OCI-LY3 (cell line): ENCODE measurements around the gene NUP188.

ENCODE experiments used
- CTCF ChIP-seq: fragments of 200-600, 300-600 bp; sonication (generic); IDR thresholded peaks from 2 replicates; pipeline ENCODE4 v1.5.1; 2014; ENCODE audit warnings: antibody characterized with exemption, low read length, low read depth
- EZH2phosphoT487 ChIP-seq: fragments of 200-600 bp; shearing (Covaris generic); IDR thresholded peaks from 2 replicates; pipeline ENCODE4 v1.6.1; 2018; ENCODE audit warnings: antibody characterized with exemption, mixed run types, low read depth

GRCh38 chr9:128992995-128993394 lies 45.5 kb downstream of the NUP188 start:
- TF ChIP-seq CTCF (no peak; the same call in 1 of the 2 replicates), EZH2phosphoT487 (no peak)
